ENCODE data around the gene INVS.

DNA sequence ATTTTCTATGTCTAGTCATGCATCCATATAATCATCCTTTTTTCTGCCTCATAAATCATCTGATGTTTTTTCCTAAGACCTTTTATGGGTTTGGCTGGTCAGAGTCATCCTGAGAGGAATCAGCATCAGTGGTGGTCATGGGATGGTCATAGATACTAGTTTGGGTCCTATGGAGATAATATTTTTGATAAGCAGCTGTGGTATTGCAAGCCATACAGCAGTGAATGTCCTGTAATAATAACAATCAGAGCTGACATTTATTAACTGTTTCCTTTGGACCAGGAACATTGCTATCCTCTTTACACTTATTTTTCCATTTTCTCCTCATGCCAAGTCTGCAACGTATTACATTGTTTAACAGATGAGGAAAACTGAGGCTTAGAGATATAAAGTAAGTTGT is 170.6 kb downstream of the INVS start:
- TF ChIP-seq, protein P1, sequence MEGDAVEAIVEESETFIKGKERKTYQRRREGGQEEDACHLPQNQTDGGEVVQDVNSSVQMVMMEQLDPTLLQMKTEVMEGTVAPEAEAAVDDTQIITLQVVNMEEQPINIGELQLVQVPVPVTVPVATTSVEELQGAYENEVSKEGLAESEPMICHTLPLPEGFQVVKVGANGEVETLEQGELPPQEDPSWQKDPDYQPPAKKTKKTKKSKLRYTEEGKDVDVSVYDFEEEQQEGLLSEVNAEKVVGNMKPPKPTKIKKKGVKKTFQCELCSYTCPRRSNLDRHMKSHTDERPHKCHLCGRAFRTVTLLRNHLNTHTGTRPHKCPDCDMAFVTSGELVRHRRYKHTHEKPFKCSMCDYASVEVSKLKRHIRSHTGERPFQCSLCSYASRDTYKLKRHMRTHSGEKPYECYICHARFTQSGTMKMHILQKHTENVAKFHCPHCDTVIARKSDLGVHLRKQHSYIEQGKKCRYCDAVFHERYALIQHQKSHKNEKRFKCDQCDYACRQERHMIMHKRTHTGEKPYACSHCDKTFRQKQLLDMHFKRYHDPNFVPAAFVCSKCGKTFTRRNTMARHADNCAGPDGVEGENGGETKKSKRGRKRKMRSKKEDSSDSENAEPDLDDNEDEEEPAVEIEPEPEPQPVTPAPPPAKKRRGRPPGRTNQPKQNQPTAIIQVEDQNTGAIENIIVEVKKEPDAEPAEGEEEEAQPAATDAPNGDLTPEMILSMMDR (IDR thresholded peaks at IDR 0.05): no peak
- TF ChIP-seq POLR2A (IDR thresholded peaks at IDR 0.05): no peak

Data from heart left ventricle (tissue), 13 donors.